ENCODE measurements around the gene KIAA0319L. TPM values are rescaled to one million over a fixed set of nuclear protein-coding genes. Genes with fewer than 3 reads are reported as not detected.

The KIAA0319L gene
- total RNA-seq, 4 donors from 2014 or later = 27.6 to 72.1 (median 53.8) TPM

DNA sequence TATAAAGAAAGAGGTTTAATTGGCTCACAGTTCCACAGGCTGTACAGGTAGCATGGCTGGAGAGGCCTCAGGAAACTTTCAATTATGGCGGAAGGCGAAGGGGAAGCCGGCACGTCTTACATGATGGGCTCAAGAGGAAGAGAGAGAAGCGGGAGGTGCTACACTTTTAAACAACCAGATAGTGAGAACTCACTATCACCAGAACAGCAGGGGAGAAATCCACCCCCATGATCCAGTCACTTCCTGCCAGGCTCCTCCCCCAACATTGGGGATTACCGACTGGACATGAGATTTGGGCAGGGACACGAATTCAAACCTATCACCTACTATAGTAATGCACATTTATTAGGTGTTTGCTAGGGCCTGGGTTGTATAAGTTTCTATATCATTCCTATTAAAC, 170.9 kb downstream of the KIAA0319L start:
- H3K27me3 ChIP-seq = no peaks in the 10 kb centered on the region
- DNase-seq = no peak
- intact Hi-C loops (cut with DNase I; ENCODE audit: low total_unique reads) = no loop called here
- no peak overlapping the region for H3K27ac ChIP-seq
- H3K4me3 ChIP-seq = no peak overlapping the region
- H3K4me1 ChIP-seq = no peaks in the 10 kb centered on the region
- no peak for TF ChIP-seq POLR2A (IDR thresholded peaks at IDR 0.05)
- TF ChIP-seq, protein P1, sequence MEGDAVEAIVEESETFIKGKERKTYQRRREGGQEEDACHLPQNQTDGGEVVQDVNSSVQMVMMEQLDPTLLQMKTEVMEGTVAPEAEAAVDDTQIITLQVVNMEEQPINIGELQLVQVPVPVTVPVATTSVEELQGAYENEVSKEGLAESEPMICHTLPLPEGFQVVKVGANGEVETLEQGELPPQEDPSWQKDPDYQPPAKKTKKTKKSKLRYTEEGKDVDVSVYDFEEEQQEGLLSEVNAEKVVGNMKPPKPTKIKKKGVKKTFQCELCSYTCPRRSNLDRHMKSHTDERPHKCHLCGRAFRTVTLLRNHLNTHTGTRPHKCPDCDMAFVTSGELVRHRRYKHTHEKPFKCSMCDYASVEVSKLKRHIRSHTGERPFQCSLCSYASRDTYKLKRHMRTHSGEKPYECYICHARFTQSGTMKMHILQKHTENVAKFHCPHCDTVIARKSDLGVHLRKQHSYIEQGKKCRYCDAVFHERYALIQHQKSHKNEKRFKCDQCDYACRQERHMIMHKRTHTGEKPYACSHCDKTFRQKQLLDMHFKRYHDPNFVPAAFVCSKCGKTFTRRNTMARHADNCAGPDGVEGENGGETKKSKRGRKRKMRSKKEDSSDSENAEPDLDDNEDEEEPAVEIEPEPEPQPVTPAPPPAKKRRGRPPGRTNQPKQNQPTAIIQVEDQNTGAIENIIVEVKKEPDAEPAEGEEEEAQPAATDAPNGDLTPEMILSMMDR (IDR thresholded peaks at IDR 0.05) = no peak
- no peaks in the 10 kb centered on the region for H3K36me3 ChIP-seq
- no peaks in the 10 kb centered on the region for H3K9me3 ChIP-seq

Other genes with a start within 250 kb of the KIAA0319L start
- 10 to 100 TPM in 2 of 4 donors, 1 to 10 TPM in 2; 4.4 to 29.9 (median 17.0) TPM for gene NCDN, start 396 bp upstream of the KIAA0319L start, total RNA-seq
- gene TFAP2E, start 15.9 kb upstream of the KIAA0319L start, total RNA-seq = 1 to 10 TPM in 1 of 4 donors, under 1 TPM in 1, not detected in 2; 0.97 to 3.6 TPM
- 10 to 100 TPM in 3 of 4 donors, 1 to 10 TPM in 1; 4.9 to 40.2 (median 27.2) TPM for gene PSMB2, start 84.1 kb upstream of the KIAA0319L start, total RNA-seq
- 10 to 100 TPM in 3 of 4 donors, 1 to 10 TPM in 1; 9.1 to 21.8 (median 18.4) TPM for gene C1orf216, start 161.5 kb upstream of the KIAA0319L start, total RNA-seq
- gene CLSPN, start 212.6 kb upstream of the KIAA0319L start, total RNA-seq = 10 to 100 TPM in 1 of 4 donors, not detected in 3; 14.0 TPM

All from uterus (tissue), 4 donors.